DMS53 (cell line): ENCODE data around the gene SYT17.

Experiments
- DNase-seq: peaks from one replicate; lab custom pipeline; 2025; lab: John Stamatoyannopoulos, UW

SYT17 gene

GRCh38 chr16:19264123-19264673 is 96.2 kb downstream of the SYT17 start:
- DNase-seq = no peak

- DNase-seq = no peak
Observed at GRCh38 chr16:19265380-19265930, 97.4 kb downstream of the SYT17 start.

- no peak for DNase-seq
Observed at GRCh38 chr16:19266774-19267173, 98.7 kb downstream of the SYT17 start.

DNA sequence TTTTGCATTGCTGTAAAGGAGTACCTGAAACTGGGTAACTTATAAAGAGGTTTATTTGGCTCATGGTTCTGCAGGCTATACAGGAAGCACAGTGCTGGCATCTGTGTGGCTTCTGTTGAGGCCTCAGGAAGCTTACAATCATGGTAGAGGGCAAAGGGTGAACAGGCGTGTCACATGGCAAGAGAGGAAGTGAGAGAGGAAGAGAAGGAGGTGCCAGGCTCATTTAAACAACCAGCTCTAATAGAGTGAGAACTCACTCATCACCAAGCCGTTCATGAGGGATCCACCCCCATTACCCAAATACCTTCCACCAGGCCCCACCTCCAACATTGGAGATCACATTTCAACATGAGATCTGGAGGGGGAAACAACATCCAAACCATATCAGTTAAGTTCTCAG is 101.1 kb downstream of the SYT17 start:
- no peak for DNase-seq

DNA sequence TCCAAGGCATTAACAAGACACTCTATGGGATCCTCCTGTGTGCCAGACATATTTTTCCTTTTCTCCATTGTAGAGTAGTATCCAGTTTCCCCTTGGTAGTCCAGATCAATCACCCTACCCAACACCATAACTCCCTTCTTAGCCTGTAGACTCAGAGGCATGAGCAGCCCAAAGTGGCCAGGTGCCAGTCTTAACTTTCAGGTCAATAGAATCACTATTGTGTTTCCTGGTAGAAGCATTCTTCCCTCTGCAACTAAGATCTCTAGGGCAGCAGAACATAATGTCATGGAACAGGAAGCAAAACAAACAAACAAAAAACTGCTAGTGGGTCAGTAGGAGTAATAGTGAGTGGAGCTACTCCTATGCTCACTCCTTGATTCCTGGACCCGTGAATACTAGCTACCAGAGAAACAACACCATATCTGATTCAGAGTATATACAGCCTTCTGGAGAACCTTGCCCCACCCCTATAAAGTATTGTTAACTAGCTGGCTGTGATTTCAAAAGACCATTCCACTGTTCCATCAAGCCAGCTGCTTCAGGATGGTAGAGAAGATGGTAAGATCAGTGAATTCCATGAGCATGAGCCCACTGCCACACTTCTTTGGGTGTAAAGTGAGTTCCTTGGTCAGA is 106.2 kb downstream of the SYT17 start:
- DNase-seq = peak; percentile 39

DNA sequence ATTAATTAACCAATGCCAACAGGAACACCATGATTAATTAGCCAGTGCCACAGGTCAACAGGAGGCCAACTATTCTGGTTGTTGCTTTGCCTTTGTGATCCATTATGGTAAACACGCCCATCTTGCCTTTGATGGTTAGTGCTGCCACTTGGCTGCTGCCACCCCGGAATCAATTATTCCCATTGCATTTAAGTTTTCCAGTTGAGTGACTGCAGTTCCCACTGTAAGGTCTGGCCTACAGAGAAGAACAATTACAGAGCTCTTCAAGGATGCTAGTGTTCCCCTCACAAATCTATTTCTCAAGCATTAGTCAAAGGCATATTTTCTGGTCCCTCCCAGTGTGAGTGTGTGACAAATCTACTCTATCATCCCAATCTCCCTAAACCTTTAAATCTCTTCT is 110.4 kb downstream of the SYT17 start:
- DNase-seq = no peak

- DNase-seq = no peak
Observed at GRCh38 chr16:19281246-19281645, 113.2 kb downstream of the SYT17 start.

DNA sequence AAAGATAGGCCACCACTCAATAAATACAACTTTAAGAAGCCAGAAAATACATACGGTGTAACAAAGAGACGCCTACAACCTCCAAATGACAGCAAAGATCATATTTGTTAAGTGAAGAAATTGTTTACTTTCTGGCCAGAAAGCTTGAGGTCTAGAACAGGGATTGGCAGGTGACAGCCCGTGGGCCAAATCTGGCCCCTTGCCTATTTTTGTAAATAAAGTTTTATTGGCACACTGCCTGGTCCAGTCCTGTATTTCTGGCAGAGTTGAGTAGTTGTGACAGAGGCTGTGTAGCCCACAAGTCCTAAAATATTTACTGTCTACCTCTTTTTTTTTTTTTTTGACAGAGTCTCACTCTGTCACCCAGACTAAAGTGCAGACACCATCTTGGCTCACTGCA is 114.1 kb downstream of the SYT17 start:
- DNase-seq = no peak

GRCh38 chr16:19283637-19284036 is 115.6 kb downstream of the SYT17 start:
- DNase-seq = peak; percentile 61

DNA sequence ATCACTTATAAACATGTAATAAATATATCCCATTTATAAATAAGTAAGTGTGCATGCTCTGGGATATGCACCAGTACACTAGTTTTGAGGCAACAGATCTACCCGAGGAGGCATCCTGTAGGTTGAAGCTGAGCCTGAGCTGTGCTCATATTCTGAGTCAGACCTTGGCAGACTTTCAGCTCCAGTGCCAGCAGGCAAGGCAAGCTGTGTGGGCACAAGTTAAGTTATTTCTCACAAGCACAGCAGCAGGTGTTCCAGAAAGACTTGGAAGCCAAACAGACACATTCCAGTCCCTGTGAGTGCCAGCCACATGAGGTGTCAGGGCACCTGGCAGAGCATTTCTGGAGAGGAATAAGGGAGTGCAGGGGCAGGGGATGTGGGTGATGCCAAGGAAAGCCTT is 116.2 kb downstream of the SYT17 start:
- peak; percentile 67 for DNase-seq

DNA sequence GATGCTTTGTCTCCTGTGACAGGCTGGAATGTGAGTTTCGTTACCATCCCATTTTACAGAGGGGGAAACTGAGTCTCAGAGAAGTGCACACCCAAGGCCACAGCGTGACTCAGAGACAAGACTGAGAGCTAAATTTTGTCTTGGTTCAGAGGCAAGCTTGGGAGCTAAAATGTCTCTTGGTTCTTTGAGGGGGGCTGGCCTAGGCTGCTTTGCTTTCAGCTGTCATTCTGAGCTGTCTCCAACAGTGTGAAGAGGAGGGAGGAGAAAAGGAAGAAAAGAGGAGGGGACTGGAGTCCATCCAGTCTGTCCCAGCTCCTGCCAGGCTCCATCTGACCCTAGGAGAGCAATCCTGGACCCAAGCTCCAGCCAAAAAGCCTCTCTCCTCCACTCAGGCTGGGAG is 117.4 kb downstream of the SYT17 start, which contains the start of gene CLEC19A:
Gene CLEC19A, plus strand, starts transcription at position 301 of the 400 bp plus-strand sequence. CDS start 121 bp downstream, outside the sequence.
- DNase-seq = no peak

GRCh38 chr16:19286827-19287226 is 118.8 kb downstream of the SYT17 start:
- no peak for DNase-seq

- DNase-seq = no peak
Observed at GRCh38 chr16:19287241-19287640, 119.2 kb downstream of the SYT17 start.

GRCh38 chr16:19288872-19289799 is 121.1 kb downstream of the SYT17 start:
- DNase-seq = peak; percentile 17

DNA sequence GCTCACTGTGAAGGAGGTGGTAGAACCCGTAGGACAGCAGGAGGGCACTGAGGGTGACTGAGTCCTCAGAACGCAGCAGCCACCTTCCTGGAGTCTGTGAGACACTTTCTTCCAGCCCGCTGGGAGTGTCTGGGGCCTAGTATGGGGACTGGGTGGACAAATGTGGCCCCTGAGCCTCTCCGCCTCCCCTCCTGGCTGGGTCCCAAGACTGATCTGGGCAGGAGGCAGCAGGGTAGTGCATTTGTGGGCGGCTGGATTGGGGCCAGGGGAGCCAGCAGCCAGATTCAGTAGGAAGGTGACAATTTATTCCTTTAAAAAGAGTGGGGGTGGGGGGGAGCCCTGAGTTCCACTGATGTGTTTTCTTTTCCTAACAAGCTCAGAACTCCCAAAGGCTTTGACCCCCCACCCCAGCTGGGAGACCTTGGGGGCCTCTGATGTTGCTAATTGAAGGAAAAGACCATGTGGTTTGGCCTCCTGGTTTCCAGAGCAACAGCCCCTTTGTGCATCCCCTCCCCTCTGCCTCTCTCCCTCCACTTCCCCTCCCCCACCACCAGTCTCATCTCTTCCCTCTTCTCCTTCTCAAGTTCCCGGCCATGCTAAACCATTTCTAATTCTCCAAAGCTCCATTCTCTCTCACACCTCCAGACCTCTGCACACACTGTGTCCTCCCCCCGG is 121.9 kb downstream of the SYT17 start:
- DNase-seq = no peak

GRCh38 chr16:19290860-19291259 is 122.8 kb downstream of the SYT17 start:
- DNase-seq = no peak

- peak; percentile 63 for DNase-seq
Observed at GRCh38 chr16:19291475-19291874, 123.4 kb downstream of the SYT17 start.

GRCh38 chr16:19292186-19292585 is 124.1 kb downstream of the SYT17 start:
- DNase-seq = no peak

GRCh38 chr16:19294156-19294649 is 126.2 kb downstream of the SYT17 start:
- peak; percentile 6 for DNase-seq

DNA sequence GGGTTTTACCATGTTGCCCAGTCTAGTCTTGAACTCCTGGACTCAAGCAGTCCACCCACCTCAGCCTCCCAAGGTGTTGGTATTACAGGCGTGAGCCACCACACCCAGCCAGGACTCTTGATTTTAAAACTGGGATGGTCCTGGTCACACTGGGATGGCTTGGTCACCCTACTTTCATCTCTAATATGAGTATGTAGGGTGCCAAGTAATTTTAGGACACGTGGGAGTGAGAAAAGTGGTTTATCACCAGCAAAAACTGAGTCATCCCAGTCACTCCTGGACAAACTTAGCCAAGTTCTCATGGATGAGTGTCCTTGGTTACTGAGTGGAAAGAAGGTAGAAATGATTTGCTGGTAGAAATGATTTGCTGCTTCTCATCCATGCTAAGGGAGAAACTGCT is 127.4 kb downstream of the SYT17 start:
- no peak for DNase-seq

DNA sequence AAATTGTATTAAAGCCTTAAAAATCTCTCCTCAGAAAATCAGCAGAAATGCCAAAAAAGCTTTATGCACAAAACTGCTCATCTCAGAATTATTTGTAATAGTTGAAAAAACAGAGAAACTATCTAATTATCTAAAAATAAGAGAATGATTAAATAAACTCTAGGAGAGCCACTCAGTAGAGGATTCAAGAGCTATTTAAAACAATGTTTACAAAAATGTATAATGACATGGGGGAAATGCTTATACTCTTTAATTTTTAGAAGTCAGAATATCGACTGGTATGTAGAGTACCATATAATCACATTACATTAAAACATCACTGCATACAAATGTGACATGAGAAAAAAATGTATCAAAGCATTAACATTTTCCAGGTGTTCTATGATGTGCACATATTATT is 129.4 kb downstream of the SYT17 start:
- DNase-seq = no peak

GRCh38 chr16:19299565-19299964 is 131.5 kb downstream of the SYT17 start:
- no peak for DNase-seq
